Adipocyte (in vitro differentiated cells): Measurements from ENCODE around the gene WDR87.

Experiments used
- DNase-seq: peaks from one replicate; pipeline ENCODE4 v3.0.0-alpha.2; 2015; ENCODE audit warnings: low read depth
- H3K27me3 ChIP-seq: replicated peaks from 2 replicates; pipeline ENCODE4 v1.7.0; 2013; ENCODE audit warnings: mild to moderate bottlenecking, low read length, moderate library complexity; ENCODE audit not compliant: control insufficient read depth, insufficient read depth
- H3K36me3 ChIP-seq: 2 replicates; pipeline ENCODE4 v1.7.0; 2013; ENCODE audit warnings: low read length, mild to moderate bottlenecking, moderate library complexity; ENCODE audit not compliant: control insufficient read depth, insufficient read depth, severe bottlenecking
- H3K4me1 ChIP-seq: 2 replicates; pipeline ENCODE4 v1.7.0; 2013; ENCODE audit warnings: mild to moderate bottlenecking, low read length, moderate library complexity; ENCODE audit not compliant: control insufficient read depth, insufficient read depth
- H3K4me3 ChIP-seq: 2 replicates; pipeline ENCODE4 v1.7.0; 2013; ENCODE audit warnings: mild to moderate bottlenecking, low read length, moderate library complexity
- H3K9ac ChIP-seq: 2 replicates; pipeline ENCODE4 v1.7.0; 2013; ENCODE audit warnings: mild to moderate bottlenecking, low read length, moderate library complexity
- H3K9me3 ChIP-seq: 2 replicates; pipeline ENCODE4 v1.7.0; 2013; ENCODE audit warnings: mild to moderate bottlenecking, low read length, moderate library complexity; ENCODE audit not compliant: control insufficient read depth

Gene WDR87

DNA sequence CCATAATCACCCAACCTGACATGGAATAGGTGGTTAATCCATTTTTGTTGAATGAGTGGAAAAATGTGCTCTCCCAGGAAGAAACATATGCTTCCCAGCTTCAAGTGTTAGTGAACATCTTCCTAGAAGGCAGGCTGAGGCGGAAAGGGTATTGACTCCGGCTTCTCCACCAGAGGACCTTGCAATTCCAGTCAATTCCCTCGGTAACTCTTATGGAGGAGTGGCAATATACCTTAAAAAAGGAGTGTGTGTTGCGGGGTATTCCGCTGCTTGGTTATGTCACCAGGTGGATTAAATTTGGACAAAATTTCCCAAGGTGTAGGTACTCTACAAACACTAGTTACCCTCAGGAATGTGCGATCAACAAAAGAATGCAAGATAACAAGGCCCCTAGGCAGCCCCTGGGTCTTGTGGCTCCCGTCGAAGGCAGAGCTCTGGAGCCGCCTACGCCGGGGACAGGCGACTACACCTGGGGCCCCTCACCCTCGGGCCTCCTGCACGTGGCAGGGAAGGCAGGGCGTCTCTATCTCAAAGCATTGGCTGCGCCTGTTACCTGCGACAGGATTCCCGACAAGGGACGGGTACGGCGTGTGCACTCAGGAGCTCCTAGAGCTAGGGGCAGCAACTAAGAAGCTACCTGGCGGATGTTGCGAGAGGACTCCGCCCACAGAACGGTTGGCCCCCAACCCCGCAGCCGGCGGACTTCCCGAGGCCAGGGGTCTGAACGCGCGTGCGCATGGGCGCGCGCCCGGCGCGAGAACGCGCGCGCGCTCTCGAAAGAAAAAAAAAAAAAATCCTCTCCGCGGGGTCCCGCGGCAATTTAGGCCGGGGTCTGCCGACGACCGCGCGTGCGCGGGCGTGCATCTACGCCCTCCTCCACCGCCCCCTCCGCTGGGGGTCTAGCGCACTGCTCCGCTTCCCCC, at the start of gene WDR87:
Gene WDR87 (minus strand): TSS at position 649 of the 923 bp plus-strand sequence. CDS start 8,355 bp downstream, outside the sequence.
- Histone ChIP-seq H3K4me1 (peaks cover 8% of the 10 kb centered on the region), H3K36me3 (no peaks in the 10 kb centered on the region), H3K9ac (peak within 1 kb of the TSS; percentile 85), H3K9me3 (no peaks in the 10 kb centered on the region), H3K4me3 (peak within 1 kb of the TSS; percentile 92), H3K27me3 (no peaks in the 10 kb centered on the region)
- peak; percentile 9 for DNase-seq

DNA sequence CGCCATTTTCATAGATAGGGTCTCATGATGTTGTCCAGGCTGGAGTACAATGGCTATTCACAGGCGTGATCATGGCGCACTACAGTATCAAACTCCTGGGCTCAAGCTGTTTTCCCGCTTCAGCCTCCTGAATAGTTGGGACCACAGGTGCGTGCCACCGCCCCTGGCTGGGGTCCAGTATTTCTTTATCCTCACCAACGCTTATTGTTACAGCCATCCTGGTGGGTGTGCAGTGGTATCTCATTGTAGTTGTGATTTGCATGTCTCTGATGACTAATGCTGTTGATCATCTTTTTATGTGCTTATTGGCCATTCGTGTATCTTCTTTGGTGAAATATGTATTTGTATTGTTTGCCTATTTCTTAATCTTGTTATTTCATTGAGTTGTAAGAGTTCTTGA, 49.6 kb upstream of the WDR87 start:
- no peak overlapping the region for H3K9ac ChIP-seq
- no peak for DNase-seq
- peaks cover 14% of the 10 kb centered on the region for H3K4me1 ChIP-seq
- H3K27me3 ChIP-seq, result no peaks in the 10 kb centered on the region
- H3K9me3 ChIP-seq, result no peaks in the 10 kb centered on the region
- no peaks in the 10 kb centered on the region for H3K36me3 ChIP-seq
- H3K4me3 ChIP-seq, result no peak overlapping the region

DNA sequence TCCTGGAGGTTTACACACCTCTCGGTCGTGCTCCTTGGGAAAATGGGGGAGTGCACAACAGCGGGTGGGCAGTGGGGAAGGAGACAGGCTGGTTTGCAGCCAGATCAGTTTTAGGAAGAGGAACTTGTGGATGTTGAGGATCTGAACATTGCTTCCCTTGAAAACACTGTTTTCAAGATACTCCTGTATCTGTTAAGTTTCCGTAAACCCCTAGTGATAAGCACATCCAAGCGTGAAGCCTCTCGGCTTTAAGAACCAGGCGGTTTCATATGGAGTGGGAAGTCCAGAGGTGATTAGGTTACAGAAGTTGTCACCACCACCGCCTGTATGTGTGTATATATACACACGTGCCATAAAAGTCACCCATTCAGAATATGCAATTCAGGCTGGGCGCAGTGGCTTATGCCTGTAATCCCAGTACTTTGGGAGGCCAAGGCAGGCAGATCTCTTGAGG, 48.1 kb upstream of the WDR87 start:
- Histone ChIP-seq H3K4me1 (peaks cover 14% of the 10 kb centered on the region), H3K9ac (no peak overlapping the region), H3K9me3 (no peaks in the 10 kb centered on the region), H3K36me3 (no peaks in the 10 kb centered on the region), H3K27me3 (no peaks in the 10 kb centered on the region), H3K4me3 (no peak overlapping the region)
- no peak for DNase-seq

DNA sequence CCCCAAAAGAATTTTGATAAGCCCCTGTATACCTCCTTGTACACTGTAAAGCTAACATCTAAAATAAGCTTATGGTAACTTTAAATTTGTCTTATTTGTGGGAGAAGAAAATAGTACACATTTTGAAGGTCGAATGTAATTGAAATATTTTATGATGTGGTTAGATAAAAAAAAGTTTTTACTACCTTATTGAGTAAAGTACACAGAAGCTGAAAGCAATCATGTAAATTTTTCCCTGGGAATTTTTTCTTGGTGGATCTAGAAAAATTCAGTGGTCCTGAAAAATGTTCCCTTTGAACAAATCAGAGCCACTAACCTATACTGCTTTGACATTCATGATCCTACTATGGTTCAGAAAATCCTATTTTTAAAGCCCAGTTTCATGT, 47.5 kb upstream of the WDR87 start:
- peaks cover 14% of the 10 kb centered on the region for H3K4me1 ChIP-seq
- H3K36me3 ChIP-seq, result no peaks in the 10 kb centered on the region
- DNase-seq, result no peak
- no peak overlapping the region for H3K4me3 ChIP-seq
- no peak overlapping the region for H3K9ac ChIP-seq
- H3K9me3 ChIP-seq, result no peaks in the 10 kb centered on the region
- H3K27me3 ChIP-seq, result no peaks in the 10 kb centered on the region

DNA sequence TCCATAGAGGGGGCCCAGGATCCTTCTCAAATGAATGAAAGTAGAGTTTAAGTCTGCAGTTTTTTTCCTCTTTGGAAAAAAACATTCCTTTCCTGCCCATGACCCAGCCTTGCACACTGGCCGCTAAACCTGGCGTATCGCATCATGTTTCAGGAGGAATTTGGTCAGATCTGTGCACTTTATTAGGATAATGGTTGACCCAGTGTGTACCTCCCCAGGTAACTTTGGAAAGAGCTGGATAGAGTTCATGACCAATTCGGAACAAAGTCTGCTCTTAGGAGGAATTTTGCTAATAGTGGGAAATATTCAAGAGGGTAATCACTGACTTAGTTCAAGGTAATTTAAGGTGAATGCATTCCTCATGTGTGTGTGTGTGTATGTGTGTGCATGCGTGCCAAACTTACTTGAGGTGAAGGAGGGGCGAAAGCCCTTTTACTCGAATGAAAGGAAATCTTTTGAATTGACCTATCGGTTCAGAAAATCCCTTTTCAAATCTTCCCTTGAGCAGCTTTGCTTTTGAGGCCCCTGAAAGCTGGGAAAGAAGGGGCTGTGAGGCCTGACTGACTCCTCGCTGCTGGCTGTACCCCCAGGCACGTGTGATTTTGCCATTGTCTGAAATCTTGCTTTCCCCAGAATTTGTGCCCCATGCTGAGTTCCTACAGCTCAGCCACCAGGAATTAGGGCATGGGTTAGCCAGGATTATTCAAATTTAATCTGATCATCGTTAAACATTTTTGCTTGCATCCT, 47.0 kb upstream of the WDR87 start:
- H3K36me3 ChIP-seq, result no peaks in the 10 kb centered on the region
- H3K9me3 ChIP-seq, result no peaks in the 10 kb centered on the region
- peaks cover 14% of the 10 kb centered on the region for H3K4me1 ChIP-seq
- H3K4me3 ChIP-seq, result no peak overlapping the region
- peak overlapping the region; percentile 64 for H3K9ac ChIP-seq
- peak; percentile 25 for DNase-seq
- H3K27me3 ChIP-seq, result no peaks in the 10 kb centered on the region

DNA sequence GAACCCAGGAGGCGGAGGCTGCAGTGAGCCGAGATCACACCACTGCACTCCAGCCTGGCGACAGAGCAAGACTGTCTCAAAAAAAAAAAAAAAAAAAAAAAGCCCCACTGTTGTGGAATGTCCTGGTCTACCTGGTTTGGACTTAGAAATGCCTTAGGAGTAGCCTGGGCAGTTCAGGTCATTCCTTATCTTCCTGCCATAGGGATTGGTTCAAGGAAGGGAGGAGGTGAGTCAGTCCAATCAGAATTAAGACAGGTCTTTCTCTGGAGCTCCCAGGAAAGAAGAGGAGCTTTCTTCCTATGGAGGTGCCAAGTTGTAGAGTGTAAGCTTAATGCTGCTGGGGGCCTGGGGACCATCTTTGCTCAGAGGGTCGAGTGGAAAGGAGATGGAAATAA, 45.4 kb upstream of the WDR87 start:
- H3K9me3 ChIP-seq, result no peaks in the 10 kb centered on the region
- H3K36me3 ChIP-seq, result no peaks in the 10 kb centered on the region
- no peaks in the 10 kb centered on the region for H3K27me3 ChIP-seq
- DNase-seq, result no peak
- no peak overlapping the region for H3K9ac ChIP-seq
- H3K4me1 ChIP-seq, result peaks cover 14% of the 10 kb centered on the region
- H3K4me3 ChIP-seq, result no peak overlapping the region

DNA sequence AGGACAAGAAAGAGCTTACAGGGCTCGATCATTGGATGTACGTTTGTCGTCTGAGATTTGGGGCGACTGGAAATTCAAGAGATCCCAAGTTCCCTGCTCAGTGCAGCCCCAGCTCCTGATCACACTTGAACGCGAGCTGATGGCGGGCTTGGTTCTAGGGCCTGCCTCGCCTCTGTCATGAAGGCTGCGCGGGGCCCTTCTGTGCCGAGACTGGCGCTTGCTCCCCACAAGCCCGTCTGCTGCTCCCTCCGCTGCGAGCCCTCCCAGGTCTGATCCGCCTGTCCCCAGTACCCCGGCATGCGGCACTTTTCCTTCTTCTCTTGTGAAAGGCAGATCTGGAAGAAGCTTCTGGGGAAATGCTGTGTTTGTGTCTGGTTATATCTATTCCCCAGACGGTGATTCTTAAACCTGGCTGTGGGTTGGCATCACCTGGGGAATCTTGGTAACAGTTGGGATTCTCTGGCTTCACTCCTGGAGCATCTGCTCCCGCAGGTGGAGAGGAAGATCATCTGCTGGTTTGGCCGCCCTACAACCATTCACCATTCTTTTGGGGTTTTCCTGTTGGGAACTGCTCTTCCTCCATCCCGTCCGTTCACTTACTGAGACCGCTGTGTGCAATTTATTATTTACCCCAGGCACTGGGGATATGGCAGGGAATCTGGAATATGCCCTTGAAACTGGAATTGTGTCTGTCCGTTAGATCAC, 44.2 kb upstream of the WDR87 start:
- no peaks in the 10 kb centered on the region for H3K27me3 ChIP-seq
- H3K36me3 ChIP-seq, result no peaks in the 10 kb centered on the region
- no peak overlapping the region for H3K9ac ChIP-seq
- no peak overlapping the region for H3K4me3 ChIP-seq
- no peak for DNase-seq
- peaks cover 14% of the 10 kb centered on the region for H3K4me1 ChIP-seq
- H3K9me3 ChIP-seq, result no peaks in the 10 kb centered on the region

DNA sequence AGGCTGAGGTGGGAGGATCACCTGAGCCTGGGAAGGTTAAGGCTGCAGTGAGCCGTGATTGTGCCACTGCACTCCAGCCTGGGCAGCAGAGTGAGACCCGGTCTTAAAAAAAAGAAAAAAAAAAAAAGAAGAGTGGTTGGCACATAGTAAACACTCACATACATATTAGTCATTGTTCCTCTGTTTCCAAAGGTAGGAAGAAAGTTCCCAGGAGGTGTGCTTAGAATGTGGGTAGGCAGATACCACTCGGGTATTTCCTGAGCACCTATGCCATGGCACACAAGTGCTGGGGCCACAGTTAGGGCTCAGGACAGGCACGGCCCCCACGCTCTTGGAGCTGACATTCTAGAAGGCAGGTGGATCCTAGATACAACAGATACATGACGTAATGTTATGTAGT, 42.0 kb upstream of the WDR87 start:
- no peak for DNase-seq
- peaks cover 4% of the 10 kb centered on the region for H3K4me1 ChIP-seq
- no peak overlapping the region for H3K4me3 ChIP-seq

DNA sequence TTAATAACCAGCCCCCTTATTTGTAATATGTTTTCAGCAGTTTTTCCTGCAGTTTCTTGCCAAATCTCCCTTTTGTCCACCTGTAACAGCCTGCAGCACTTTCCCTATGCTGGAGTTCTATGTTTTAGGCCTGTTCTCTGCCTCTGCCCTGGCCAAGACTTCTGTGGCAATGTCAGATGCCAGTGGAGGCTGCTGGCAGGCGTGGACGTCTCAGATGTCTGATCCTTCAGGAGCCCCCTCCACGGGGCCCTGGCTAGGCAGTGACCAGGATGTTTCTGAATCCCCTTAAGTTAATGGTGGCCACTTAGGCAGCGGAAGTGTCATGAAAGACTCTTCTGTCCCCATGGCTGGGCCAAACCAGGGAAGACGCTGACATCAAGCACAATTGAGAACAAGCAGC, 41.4 kb upstream of the WDR87 start:
- H3K9ac ChIP-seq, result no peak overlapping the region
- H3K4me3 ChIP-seq, result no peak overlapping the region
- no peak for DNase-seq
- no peaks in the 10 kb centered on the region for H3K36me3 ChIP-seq
- H3K27me3 ChIP-seq, result no peaks in the 10 kb centered on the region
- H3K4me1 ChIP-seq, result no peaks in the 10 kb centered on the region
- no peaks in the 10 kb centered on the region for H3K9me3 ChIP-seq

More for the DNA sequence above, 42.0 kb upstream of the WDR87 start:
- no peaks in the 10 kb centered on the region for H3K27me3 ChIP-seq
- no peaks in the 10 kb centered on the region for H3K9me3 ChIP-seq
- no peaks in the 10 kb centered on the region for H3K36me3 ChIP-seq
- no peak overlapping the region for H3K9ac ChIP-seq

DNA sequence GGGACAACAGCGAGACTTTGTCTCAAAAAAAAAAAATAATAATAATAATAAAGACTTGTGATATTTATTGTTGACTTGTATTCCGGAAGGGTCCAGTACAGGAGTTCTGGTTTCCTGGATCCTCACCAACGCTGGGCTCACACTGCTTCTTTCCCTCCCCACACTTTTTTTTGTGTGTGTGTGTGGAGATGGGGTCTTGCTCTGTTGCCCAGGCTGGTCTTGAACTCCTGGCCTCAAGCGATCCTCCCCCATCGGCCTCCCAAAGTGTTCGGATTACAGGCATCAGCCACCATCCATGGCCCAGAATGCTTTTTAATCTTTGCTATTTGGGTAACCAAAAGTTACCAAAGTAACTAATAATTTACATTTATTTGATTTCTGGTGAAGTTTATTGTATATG, 39.7 kb upstream of the WDR87 start:
- no peak overlapping the region for H3K9ac ChIP-seq
- H3K36me3 ChIP-seq, result no peaks in the 10 kb centered on the region
- DNase-seq, result no peak
- H3K4me3 ChIP-seq, result no peak overlapping the region
- H3K27me3 ChIP-seq, result no peaks in the 10 kb centered on the region
- H3K9me3 ChIP-seq, result no peaks in the 10 kb centered on the region
- H3K4me1 ChIP-seq, result no peaks in the 10 kb centered on the region

DNA sequence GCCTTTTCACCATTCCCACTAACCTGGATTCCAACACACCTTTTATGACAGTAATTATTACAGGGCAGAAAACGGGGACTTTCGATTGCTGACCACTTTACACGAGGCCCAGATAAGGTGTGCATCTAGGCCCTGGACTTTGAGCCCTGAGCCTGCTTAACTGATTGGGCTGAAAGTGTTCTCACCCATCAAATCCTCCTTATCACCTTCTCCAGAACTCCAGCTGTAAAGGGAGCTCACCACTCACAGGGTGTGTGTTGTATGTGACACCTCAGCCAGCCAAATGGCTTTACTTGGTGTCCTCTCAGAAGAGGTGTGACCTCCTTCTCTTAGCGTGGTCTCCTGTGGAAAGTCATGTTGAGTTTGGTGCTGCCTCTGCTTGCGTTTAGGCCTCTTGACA, 37.1 kb upstream of the WDR87 start:
- no peak for DNase-seq
- H3K36me3 ChIP-seq, result no peaks in the 10 kb centered on the region
- no peaks in the 10 kb centered on the region for H3K4me1 ChIP-seq
- no peak overlapping the region for H3K4me3 ChIP-seq
- no peaks in the 10 kb centered on the region for H3K9me3 ChIP-seq
- H3K9ac ChIP-seq, result no peak overlapping the region
- H3K27me3 ChIP-seq, result no peaks in the 10 kb centered on the region
